ENCODE results near the gene KBTBD6. TPM values are rescaled to one million over a fixed set of nuclear protein-coding genes. Genes with fewer than 3 reads are reported as not detected.

The KBTBD6 gene
- total and polyA plus RNA-seq, 4 donors: 2.4 to 10.4 (median 4.8) TPM

DNA sequence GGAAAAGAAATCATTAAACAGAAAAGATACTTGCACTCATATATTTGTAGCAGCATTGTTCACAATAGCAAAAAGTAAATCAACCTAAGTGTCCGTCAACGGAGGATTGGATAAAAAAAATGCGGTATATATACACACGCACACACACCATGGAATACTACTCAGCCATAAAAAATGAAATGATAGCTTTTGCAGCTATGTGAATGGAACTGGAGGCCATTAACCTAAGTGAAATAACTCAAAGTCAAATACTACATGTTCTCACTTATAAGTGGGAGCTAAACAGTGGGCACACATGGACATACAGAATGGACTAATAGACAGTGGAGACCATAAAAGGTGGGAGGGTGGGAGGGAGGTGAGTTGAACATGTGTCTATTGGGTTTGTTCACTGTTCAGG, 52.9 kb downstream of the KBTBD6 start:
- peaks cover 0 to 4% (median 0%) of the 10 kb centered on the region in 4 donors for H3K9me3 ChIP-seq (ENCODE audit: control insufficient read depth in 4 of 4, insufficient read depth in 3 of 4, low read length in 3 of 4)
- DNase-seq (no peak), ATAC-seq (ENCODE audit: insufficient read depth, low FRiP score) (no peak)
- H3K9ac ChIP-seq (ENCODE audit: insufficient read depth in 1 of 2, low read length in 2 of 2): no peak overlapping the region
- no peaks in the 10 kb centered on the region for H3K4me1 ChIP-seq (ENCODE audit: control insufficient read depth in 5 of 5, insufficient read depth in 5 of 5, low read length in 5 of 5)
- 99% methylated on average over 4 of the region's 4 CpGs for WGBS, 2 donors
- TF ChIP-seq CTCF (IDR thresholded peaks at IDR 0.05; ENCODE audit: control extremely low read depth, extremely low read depth): no peak
- no peak overlapping the region for H3K27ac ChIP-seq (ENCODE audit: low read depth in 1 of 2, low read length in 1 of 2)
- no peaks in the 10 kb centered on the region for H3K27me3 ChIP-seq (ENCODE audit: control insufficient read depth in 3 of 3, insufficient read depth in 3 of 3, low read length in 2 of 3)
- peaks cover 9 to 46% (median 28%) of the 10 kb centered on the region in 4 donors for H3K36me3 ChIP-seq (ENCODE audit: control insufficient read depth in 4 of 4, insufficient read depth in 4 of 4, low read length in 4 of 4)
- H3K4me3 ChIP-seq: no peak overlapping the region

Small RNA genes lying within 50 kb of the gene (small RNA-seq; reads per million reads assigned to genes)
- gene MIR3168 (ENCODE audit: low replicate concordance) (not detected), gene RN7SL597P (ENCODE audit: low replicate concordance) (not detected)

Other genes starting within 250 kb of the KBTBD6 start
- gene ELF1, start 113.5 kb downstream of the KBTBD6 start, total RNA-seq: 100 to 1,000 TPM in 1 of 2 donors, 10 to 100 TPM in 1; 70.6 to 107 TPM
- 10 to 100 TPM; 10.8 to 56.5 TPM for gene ELF1, start 113.5 kb downstream of the KBTBD6 start, polyA plus RNA-seq
- 10 to 100 TPM in 1 of 2 donors, 1 to 10 TPM in 1; 8.1 to 10.7 TPM for gene WBP4, start 71.3 kb downstream of the KBTBD6 start, total RNA-seq
- 10 to 100 TPM in 1 of 2 donors, 1 to 10 TPM in 1; 7.9 to 12.4 TPM for gene WBP4, start 71.3 kb downstream of the KBTBD6 start, polyA plus RNA-seq
- 10 to 100 TPM in 1 of 2 donors, 1 to 10 TPM in 1; 7.4 to 12.3 TPM for gene KBTBD7, start 61.8 kb upstream of the KBTBD6 start, total RNA-seq
- gene KBTBD7, start 61.8 kb upstream of the KBTBD6 start, polyA plus RNA-seq: 1 to 10 TPM; 2.2 to 5.3 TPM
- 10 to 100 TPM in 1 of 2 donors, 1 to 10 TPM in 1; 7.8 to 22.0 TPM for gene MTRF1, start 130.8 kb upstream of the KBTBD6 start, total RNA-seq
- gene MTRF1, start 130.8 kb upstream of the KBTBD6 start, polyA plus RNA-seq: 1 to 10 TPM; 6.7 to 9.4 TPM
- gene NAA16, start 178.5 kb upstream of the KBTBD6 start, total RNA-seq: 10 to 100 TPM; 21.2 to 65.6 TPM
- 10 to 100 TPM in 1 of 2 donors, 1 to 10 TPM in 1; 5.0 to 11.6 TPM for gene NAA16, start 178.5 kb upstream of the KBTBD6 start, polyA plus RNA-seq

Data from lung (tissue), 13 donors.